ENCODE measurements around the gene FAM13A.
A peak's percentile ranks its signal among the peaks of the same experiment; 100 is the strongest.

Gene FAM13A

DNA sequence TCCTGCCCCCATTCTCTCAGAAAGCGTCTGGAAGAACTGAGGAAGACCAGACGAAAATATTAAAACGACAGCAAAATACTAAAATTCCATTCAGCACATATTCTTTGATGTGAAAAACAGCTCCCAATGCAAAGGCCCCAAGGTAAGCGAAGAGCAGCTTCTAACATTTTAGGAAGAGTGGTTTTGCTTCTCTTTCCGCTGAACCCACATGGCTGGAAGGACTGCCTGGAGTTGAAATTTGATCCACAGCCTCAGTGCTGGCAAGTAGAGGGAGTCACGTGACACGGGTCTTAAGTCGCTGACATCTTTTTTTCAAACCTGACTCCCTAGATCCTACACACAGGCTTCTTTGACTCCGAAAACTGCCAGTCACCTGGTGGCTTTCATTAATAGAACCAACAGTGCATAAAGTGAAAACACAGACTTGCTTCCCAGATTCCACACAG, at the start of gene FAM13A:
FAM13A (minus strand) TSS at position 233 of the 446 bp plus-strand sequence; CDS start at position 12, 221 bp downstream.
- H3K9me3 ChIP-seq (ENCODE audit: control insufficient read depth in 5 of 5, low read length in 5 of 5) = peaks cover 0 to 3% (median 0%) of the 10 kb centered on the region in 5 donors
- H3K36me3 ChIP-seq (ENCODE audit: control insufficient read depth in 5 of 5, insufficient read depth in 5 of 5, low read length in 5 of 5) = no peaks in the 10 kb centered on the region
- H3K4me3 ChIP-seq (ENCODE audit: low read depth in 1 of 5, low read length in 5 of 5) = peak within 1 kb of the TSS; percentile 54 to 81 (median 58)
- peak within 1 kb of the TSS; percentile 43 to 84 (median 51) for H3K9ac ChIP-seq (ENCODE audit: low read length in 5 of 5)
- H3K27ac ChIP-seq (ENCODE audit: low read depth, low read length) = peak within 1 kb of the TSS; percentile 75
- no peaks in the 10 kb centered on the region for H3K27me3 ChIP-seq (ENCODE audit: control insufficient read depth in 5 of 5, insufficient read depth in 4 of 5, low read length in 5 of 5)
- peaks cover 0 to 26% (median 9%) of the 10 kb centered on the region in 5 donors for H3K4me1 ChIP-seq (ENCODE audit: control insufficient read depth in 5 of 5, insufficient read depth in 5 of 5, low read length in 5 of 5)

DNA sequence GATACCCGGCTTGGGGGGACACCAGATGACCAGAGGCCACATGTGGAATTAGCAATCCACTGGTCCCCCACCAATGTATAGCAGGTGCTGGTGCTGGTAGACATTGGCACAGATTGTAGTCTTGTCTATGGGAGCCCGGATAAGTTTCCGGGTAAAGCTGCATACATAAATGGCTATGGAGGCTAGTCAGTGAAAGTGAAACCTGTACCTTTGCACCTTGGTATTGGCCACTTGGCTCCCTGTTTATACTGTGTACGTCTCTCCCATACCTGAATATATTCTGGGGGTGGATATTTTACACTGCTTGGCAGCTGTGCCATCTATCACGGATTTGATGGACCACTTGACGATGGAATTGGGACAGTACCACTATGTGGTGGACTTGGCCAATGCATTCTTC, 48.7 kb upstream of the FAM13A start:
- H3K9ac ChIP-seq (ENCODE audit: low read length in 5 of 5) = no peak overlapping the region
- no peaks in the 10 kb centered on the region for H3K27me3 ChIP-seq (ENCODE audit: control insufficient read depth in 5 of 5, insufficient read depth in 4 of 5, low read length in 5 of 5)
- no peaks in the 10 kb centered on the region for H3K9me3 ChIP-seq (ENCODE audit: control insufficient read depth in 5 of 5, low read length in 5 of 5)
- no peaks in the 10 kb centered on the region for H3K36me3 ChIP-seq (ENCODE audit: control insufficient read depth in 5 of 5, insufficient read depth in 5 of 5, low read length in 5 of 5)
- no peak overlapping the region for H3K27ac ChIP-seq (ENCODE audit: low read depth, low read length)
- H3K4me3 ChIP-seq (ENCODE audit: low read depth in 1 of 5, low read length in 5 of 5) = no peak overlapping the region
- peaks cover 0 to 8% (median 7%) of the 10 kb centered on the region in 5 donors for H3K4me1 ChIP-seq (ENCODE audit: control insufficient read depth in 5 of 5, insufficient read depth in 5 of 5, low read length in 5 of 5)

DNA sequence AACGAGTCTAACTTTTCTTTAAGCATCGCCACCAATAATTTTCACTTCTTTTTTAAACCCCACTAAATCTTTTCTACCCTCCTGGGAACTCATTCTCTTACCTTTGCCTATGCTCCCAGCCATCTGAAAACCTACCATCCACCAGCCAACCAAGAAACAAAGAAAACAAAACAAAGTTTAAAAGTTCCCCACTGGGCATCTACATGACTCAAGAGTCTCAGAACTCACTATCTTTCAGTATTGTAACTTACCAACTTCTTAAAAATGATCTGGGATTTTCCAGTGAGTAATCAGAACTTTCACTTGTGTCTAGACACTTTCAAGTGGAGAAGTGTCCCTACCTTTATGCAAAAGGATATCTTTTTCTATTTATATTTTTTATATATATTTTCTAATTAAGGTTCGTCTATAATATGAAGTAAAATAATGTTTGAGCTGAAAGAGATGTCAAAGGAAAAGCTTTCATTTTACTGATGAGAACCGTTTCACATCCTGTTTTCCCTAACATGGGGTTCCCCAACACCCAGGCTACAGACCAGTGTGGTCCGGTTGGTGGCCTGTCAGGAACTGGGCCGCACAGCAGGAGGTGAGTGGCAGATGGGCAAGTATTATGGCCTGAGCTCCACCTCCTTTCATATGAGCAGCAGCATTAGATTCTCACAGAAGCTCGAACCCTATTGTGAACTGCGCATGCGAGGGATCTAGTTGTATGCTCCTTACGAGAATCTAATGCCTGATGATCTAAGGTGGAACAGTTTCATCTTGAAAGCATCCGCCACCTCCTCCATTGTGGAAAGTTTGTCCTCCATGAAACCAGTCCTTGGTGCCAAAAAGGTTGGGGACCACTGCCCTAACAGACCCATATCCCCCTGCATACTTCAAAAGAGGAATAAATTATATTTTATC, 44.5 kb upstream of the FAM13A start:
- Histone ChIP-seq H3K9ac (ENCODE audit: low read length in 5 of 5) (no peak overlapping the region), H3K27ac (ENCODE audit: low read depth, low read length) (no peak overlapping the region), H3K36me3 (ENCODE audit: control insufficient read depth in 5 of 5, insufficient read depth in 5 of 5, low read length in 5 of 5) (no peaks in the 10 kb centered on the region), H3K9me3 (ENCODE audit: control insufficient read depth in 5 of 5, low read length in 5 of 5) (no peaks in the 10 kb centered on the region), H3K27me3 (ENCODE audit: control insufficient read depth in 5 of 5, insufficient read depth in 4 of 5, low read length in 5 of 5) (no peaks in the 10 kb centered on the region), H3K4me3 (ENCODE audit: low read depth in 1 of 5, low read length in 5 of 5) (no peak overlapping the region), H3K4me1 (ENCODE audit: control insufficient read depth in 5 of 5, insufficient read depth in 5 of 5, low read length in 5 of 5) (no peaks in the 10 kb centered on the region)

DNA sequence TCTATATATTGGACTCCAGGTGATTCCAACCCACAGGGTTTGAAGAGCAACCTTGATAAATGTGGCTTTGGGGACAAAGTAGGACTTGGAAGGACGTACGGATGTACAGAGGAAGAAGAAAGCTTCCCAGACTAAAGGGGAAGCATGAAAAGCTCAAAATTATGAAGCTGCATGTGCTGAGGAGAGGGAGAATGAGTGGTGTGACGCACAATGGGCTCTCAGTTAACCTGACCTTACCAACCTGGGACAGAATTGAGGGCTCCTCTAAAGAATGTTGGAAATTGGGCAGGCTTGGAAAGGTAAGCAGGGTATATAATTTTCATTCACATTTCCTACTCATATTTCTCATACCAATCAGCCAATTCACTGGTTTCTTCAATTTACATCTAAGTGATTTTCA, 43.9 kb upstream of the FAM13A start:
- H3K9me3 ChIP-seq (ENCODE audit: control insufficient read depth in 5 of 5, low read length in 5 of 5) = no peaks in the 10 kb centered on the region
- H3K9ac ChIP-seq (ENCODE audit: low read length in 5 of 5) = no peak overlapping the region
- H3K27ac ChIP-seq (ENCODE audit: low read depth, low read length) = no peak overlapping the region
- H3K4me3 ChIP-seq (ENCODE audit: low read depth in 1 of 5, low read length in 5 of 5) = no peak overlapping the region
- no peaks in the 10 kb centered on the region for H3K27me3 ChIP-seq (ENCODE audit: control insufficient read depth in 5 of 5, insufficient read depth in 4 of 5, low read length in 5 of 5)
- no peaks in the 10 kb centered on the region for H3K4me1 ChIP-seq (ENCODE audit: control insufficient read depth in 5 of 5, insufficient read depth in 5 of 5, low read length in 5 of 5)
- H3K36me3 ChIP-seq (ENCODE audit: control insufficient read depth in 5 of 5, insufficient read depth in 5 of 5, low read length in 5 of 5) = no peaks in the 10 kb centered on the region

DNA sequence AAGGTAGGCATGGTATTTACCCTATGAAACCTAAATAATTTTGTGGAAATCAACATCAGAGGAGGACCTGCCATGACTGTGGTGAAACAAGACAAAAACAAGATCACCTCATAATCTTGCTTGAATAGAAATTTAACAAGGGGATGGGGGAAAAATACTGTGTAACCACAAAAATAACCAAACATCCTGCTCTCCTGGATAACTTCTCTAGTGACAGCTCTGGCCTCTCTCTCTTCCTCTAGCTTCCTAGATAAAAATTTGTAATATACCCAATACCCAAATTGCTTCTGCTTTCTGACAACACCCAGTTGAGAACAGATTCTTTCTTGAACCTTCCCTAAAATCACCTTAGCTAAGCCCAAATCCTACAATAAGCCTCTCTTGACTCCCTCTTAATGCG, 42.5 kb upstream of the FAM13A start:
- no peaks in the 10 kb centered on the region for H3K36me3 ChIP-seq (ENCODE audit: control insufficient read depth in 5 of 5, insufficient read depth in 5 of 5, low read length in 5 of 5)
- no peak overlapping the region for H3K4me3 ChIP-seq (ENCODE audit: low read depth in 1 of 5, low read length in 5 of 5)
- no peak overlapping the region for H3K9ac ChIP-seq (ENCODE audit: low read length in 5 of 5)
- H3K9me3 ChIP-seq (ENCODE audit: control insufficient read depth in 5 of 5, low read length in 5 of 5) = no peaks in the 10 kb centered on the region
- no peaks in the 10 kb centered on the region for H3K27me3 ChIP-seq (ENCODE audit: control insufficient read depth in 5 of 5, insufficient read depth in 4 of 5, low read length in 5 of 5)
- no peaks in the 10 kb centered on the region for H3K4me1 ChIP-seq (ENCODE audit: control insufficient read depth in 5 of 5, insufficient read depth in 5 of 5, low read length in 5 of 5)
- no peak overlapping the region for H3K27ac ChIP-seq (ENCODE audit: low read depth, low read length)

DNA sequence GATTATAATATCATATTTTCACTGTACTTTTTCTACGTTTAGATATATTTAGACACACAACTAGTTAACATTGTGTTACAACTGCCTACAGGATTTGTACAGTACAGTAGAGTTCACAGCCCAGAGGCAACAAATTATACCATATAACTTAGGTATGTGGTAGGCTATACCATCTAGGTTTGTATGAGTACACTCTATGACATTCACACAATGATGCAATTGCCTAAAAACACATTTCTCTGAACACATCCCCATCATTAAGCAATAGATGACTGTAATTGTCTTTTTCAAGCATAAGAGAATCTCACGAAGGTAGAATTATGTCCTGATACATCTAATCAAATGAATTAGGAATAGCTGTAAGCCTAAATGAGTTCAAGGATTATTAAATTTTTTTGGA, 42.0 kb upstream of the FAM13A start:
- Histone ChIP-seq H3K4me3 (ENCODE audit: low read depth in 1 of 5, low read length in 5 of 5) (no peak overlapping the region), H3K27ac (ENCODE audit: low read depth, low read length) (no peak overlapping the region), H3K9me3 (ENCODE audit: control insufficient read depth in 5 of 5, low read length in 5 of 5) (no peaks in the 10 kb centered on the region), H3K36me3 (ENCODE audit: control insufficient read depth in 5 of 5, insufficient read depth in 5 of 5, low read length in 5 of 5) (no peaks in the 10 kb centered on the region), H3K27me3 (ENCODE audit: control insufficient read depth in 5 of 5, insufficient read depth in 4 of 5, low read length in 5 of 5) (no peaks in the 10 kb centered on the region), H3K9ac (ENCODE audit: low read length in 5 of 5) (no peak overlapping the region), H3K4me1 (ENCODE audit: control insufficient read depth in 5 of 5, insufficient read depth in 5 of 5, low read length in 5 of 5) (no peaks in the 10 kb centered on the region)

DNA sequence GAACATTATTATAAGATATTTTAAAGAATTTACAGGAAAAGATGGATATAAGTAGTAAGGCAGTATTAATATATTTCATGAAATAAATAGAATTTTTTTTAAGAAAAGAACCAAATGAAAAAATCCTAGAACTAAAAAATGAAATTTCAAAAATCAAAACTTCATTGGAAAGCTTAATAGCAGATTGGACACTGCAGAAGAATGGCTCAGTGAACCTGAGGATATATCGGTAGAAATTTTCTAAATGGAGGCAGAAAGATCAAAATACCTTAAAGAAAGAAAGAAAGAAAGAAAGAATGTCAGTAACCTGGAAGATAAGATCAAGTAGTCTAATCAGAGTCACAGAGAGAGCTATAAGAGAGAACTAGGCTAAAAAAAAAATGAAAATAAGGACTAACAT, 21.3 kb upstream of the FAM13A start:
- H3K27me3 ChIP-seq (ENCODE audit: control insufficient read depth in 5 of 5, insufficient read depth in 4 of 5, low read length in 5 of 5) = no peaks in the 10 kb centered on the region
- no peaks in the 10 kb centered on the region for H3K36me3 ChIP-seq (ENCODE audit: control insufficient read depth in 5 of 5, insufficient read depth in 5 of 5, low read length in 5 of 5)
- H3K4me3 ChIP-seq (ENCODE audit: low read depth in 1 of 5, low read length in 5 of 5) = no peak overlapping the region
- no peak overlapping the region for H3K9ac ChIP-seq (ENCODE audit: low read length in 5 of 5)
- peaks cover 5 to 18% (median 7%) of the 10 kb centered on the region in 5 donors for H3K9me3 ChIP-seq (ENCODE audit: control insufficient read depth in 5 of 5, low read length in 5 of 5)
- no peak overlapping the region for H3K27ac ChIP-seq (ENCODE audit: low read depth, low read length)
- H3K4me1 ChIP-seq (ENCODE audit: control insufficient read depth in 5 of 5, insufficient read depth in 5 of 5, low read length in 5 of 5) = no peaks in the 10 kb centered on the region

DNA sequence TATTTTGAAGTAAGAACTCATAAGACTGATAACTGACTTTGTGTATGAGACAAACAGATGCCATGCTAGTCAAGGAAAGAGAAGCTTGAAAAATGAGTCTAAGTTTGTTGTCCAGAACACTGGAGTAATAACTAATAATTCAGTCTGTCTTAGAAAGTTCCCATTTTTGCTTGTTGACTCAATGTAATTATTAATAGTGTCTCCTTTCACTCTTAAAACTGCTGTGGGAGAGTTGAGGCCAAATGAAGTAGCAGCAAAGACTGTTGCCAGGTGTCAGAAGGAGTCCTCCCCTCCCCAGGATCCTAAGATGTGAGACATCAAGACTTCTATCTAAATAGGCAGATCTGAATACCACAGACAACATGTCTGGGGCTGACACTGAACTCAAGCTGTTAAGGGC, 20.8 kb upstream of the FAM13A start:
- Histone ChIP-seq H3K4me3 (ENCODE audit: low read depth in 1 of 5, low read length in 5 of 5) (no peak overlapping the region), H3K4me1 (ENCODE audit: control insufficient read depth in 5 of 5, insufficient read depth in 5 of 5, low read length in 5 of 5) (no peaks in the 10 kb centered on the region), H3K9ac (ENCODE audit: low read length in 5 of 5) (no peak overlapping the region), H3K36me3 (ENCODE audit: control insufficient read depth in 5 of 5, insufficient read depth in 5 of 5, low read length in 5 of 5) (no peaks in the 10 kb centered on the region), H3K27ac (ENCODE audit: low read depth, low read length) (no peak overlapping the region), H3K27me3 (ENCODE audit: control insufficient read depth in 5 of 5, insufficient read depth in 4 of 5, low read length in 5 of 5) (no peaks in the 10 kb centered on the region), H3K9me3 (ENCODE audit: control insufficient read depth in 5 of 5, low read length in 5 of 5) (peaks cover 5 to 18% (median 7%) of the 10 kb centered on the region in 5 donors)

DNA sequence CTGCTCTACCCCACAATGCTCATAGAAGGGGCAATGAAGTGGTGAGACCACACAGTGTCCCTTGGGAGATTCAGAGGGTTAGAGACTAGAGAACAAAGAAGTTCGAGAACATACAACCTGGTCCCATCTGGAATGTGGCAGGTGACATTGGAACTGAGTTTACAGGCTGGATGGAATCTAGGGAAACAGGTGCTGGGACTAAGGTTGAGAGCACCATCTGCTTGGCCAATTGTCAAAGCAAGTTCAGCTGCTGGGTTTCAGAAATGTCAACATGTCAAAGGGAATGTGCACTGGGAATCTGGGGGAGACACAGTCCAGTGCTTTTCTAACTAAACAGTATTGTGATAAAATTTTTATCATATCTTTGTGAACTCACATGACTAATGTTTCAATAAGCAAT, 15.9 kb upstream of the FAM13A start:
- H3K36me3 ChIP-seq (ENCODE audit: control insufficient read depth in 5 of 5, insufficient read depth in 5 of 5, low read length in 5 of 5) = no peaks in the 10 kb centered on the region
- no peak overlapping the region for H3K27ac ChIP-seq (ENCODE audit: low read depth, low read length)
- no peak overlapping the region for H3K9ac ChIP-seq (ENCODE audit: low read length in 5 of 5)
- peaks cover 0 to 3% (median 0%) of the 10 kb centered on the region in 5 donors for H3K27me3 ChIP-seq (ENCODE audit: control insufficient read depth in 5 of 5, insufficient read depth in 4 of 5, low read length in 5 of 5)
- no peaks in the 10 kb centered on the region for H3K4me1 ChIP-seq (ENCODE audit: control insufficient read depth in 5 of 5, insufficient read depth in 5 of 5, low read length in 5 of 5)
- H3K9me3 ChIP-seq (ENCODE audit: control insufficient read depth in 5 of 5, low read length in 5 of 5) = peaks cover 0 to 5% (median 3%) of the 10 kb centered on the region in 5 donors
- H3K4me3 ChIP-seq (ENCODE audit: low read depth in 1 of 5, low read length in 5 of 5) = no peak overlapping the region

DNA sequence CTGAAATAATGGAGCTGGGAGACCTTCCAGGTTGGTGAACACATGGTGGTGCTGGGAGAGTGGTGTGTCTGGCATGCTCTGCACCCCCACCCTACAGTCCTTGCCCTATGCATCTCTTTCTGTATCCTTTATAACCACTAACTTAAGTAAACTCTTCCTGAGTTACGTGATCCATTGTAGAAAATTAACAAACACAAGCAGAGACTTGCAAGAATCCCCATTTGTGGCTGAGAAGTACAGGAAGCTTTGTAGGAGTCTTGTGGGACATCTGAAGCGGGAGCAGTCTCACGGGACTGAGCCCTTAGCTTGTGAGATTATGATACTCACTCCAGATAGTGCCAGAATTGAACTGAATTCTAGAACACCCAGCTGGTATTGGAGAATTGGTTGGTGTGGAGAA, 14.3 kb upstream of the FAM13A start:
- Histone ChIP-seq H3K4me1 (ENCODE audit: control insufficient read depth in 5 of 5, insufficient read depth in 5 of 5, low read length in 5 of 5) (no peaks in the 10 kb centered on the region), H3K9ac (ENCODE audit: low read length in 5 of 5) (no peak overlapping the region), H3K27ac (ENCODE audit: low read depth, low read length) (no peak overlapping the region), H3K4me3 (ENCODE audit: low read depth in 1 of 5, low read length in 5 of 5) (no peak overlapping the region), H3K27me3 (ENCODE audit: control insufficient read depth in 5 of 5, insufficient read depth in 4 of 5, low read length in 5 of 5) (peaks cover 0 to 3% (median 0%) of the 10 kb centered on the region in 5 donors), H3K36me3 (ENCODE audit: control insufficient read depth in 5 of 5, insufficient read depth in 5 of 5, low read length in 5 of 5) (no peaks in the 10 kb centered on the region), H3K9me3 (ENCODE audit: control insufficient read depth in 5 of 5, low read length in 5 of 5) (no peaks in the 10 kb centered on the region)
